GM12878 (cell line): ENCODE measurements around the gene EOMES. TPM values are rescaled to one million over a fixed set of nuclear protein-coding genes. Genes with fewer than 3 reads are reported as not detected.
A peak's percentile ranks its signal among the peaks of the same experiment; 100 is the strongest.

Experiments used
- ATAC-seq: fragments of 200-7000 bp; cut with Tn5 transposase; 3 replicates; pipeline ENCODE4 v1.9.1; 2020; ENCODE audit warnings: mild to moderate bottlenecking, moderate library complexity
- BruUV-seq: library from RNA; stranded (reverse); fragments of 400-500 nt; replicated peaks from 2 replicates; lab custom pipeline; 2021; lab: Mats Ljungman, UMichigan
- CTCF ChIA-PET: fragments of 300-600 bp; sonication (Branson Sonifier 250); formaldehyde crosslinking; extraction: SDS; loops from one replicate; lab custom pipeline; 2021; ENCODE audit warnings: inconsistent platforms; lab: Yijun Ruan, JAX
- POLR2A ChIA-PET: fragments of 350-600 bp; formaldehyde crosslinking; extraction: SDS; loops from one replicate; lab custom pipeline; 2021; ENCODE audit warnings: inconsistent platforms; lab: Charles Lee
- RAD21 ChIA-PET: fragments of 300-600 bp; sonication (Branson Sonifier 250); formaldehyde crosslinking; loops from one replicate; lab custom pipeline; 2023; ENCODE audit warnings: antibody characterized with exemption; ENCODE audit not compliant: unreplicated experiment; lab: Charles Lee
- SMC1A ChIA-PET: fragments of 300-600 bp; sonication (Branson Sonifier 250); formaldehyde crosslinking; loops from one replicate; lab custom pipeline; 2023; ENCODE audit not compliant: unreplicated experiment, uncharacterized antibody; lab: Charles Lee
- DNase-seq: peaks from one replicate; pipeline ENCODE4 v3.0.0-alpha.2; 2011; ENCODE audit warnings: low read depth, low spot score
- FAIRE-seq: peaks from 3 replicates; lab custom pipeline; 2011; peaks lifted over from hg19 to GRCh38; lab: Jason Lieb, UNC
- H2AFZ ChIP-seq: 2 replicates; pipeline ENCODE4 v1.6.0; 2011; ENCODE audit warnings: low read depth, low read length, control low read depth; ENCODE audit not compliant: control insufficient read depth
- H3K27ac ChIP-seq: 2 replicates; pipeline ENCODE4 v1.5.1; 2011; ENCODE audit warnings: control low read depth; ENCODE audit not compliant: control insufficient read depth, insufficient read depth
- H3K27me3 ChIP-seq, 2 experiments: replicated peaks in 1 of 2; 2 replicates each; pipeline versions ENCODE4 v1.6.0 to v1.6.1; 2011; ENCODE audit warnings: low read length in 1 of 2; ENCODE audit not compliant: control insufficient read depth in 2 of 2, insufficient read depth in 2 of 2
- H3K36me3 ChIP-seq, 2 experiments: 2 replicates each; pipeline ENCODE4 v1.5.1; 2011; ENCODE audit warnings: low read length in 1 of 2; ENCODE audit not compliant: control insufficient read depth in 2 of 2, insufficient read depth in 2 of 2
- H3K4me1 ChIP-seq: 2 replicates; pipeline ENCODE4 v1.6.1; 2011; ENCODE audit warnings: mild to moderate bottlenecking, low read length, moderate library complexity, mixed read lengths; ENCODE audit not compliant: control insufficient read depth, insufficient read depth
- H3K4me2 ChIP-seq: 2 replicates; pipeline ENCODE4 v1.6.0; 2011; ENCODE audit warnings: control low read depth; ENCODE audit not compliant: control insufficient read depth, insufficient read depth
- H3K4me3 ChIP-seq: fragments of 200-600 bp; sonication (generic); 2 replicates; pipeline ENCODE4 v1.5.1; 2016
- H3K79me2 ChIP-seq: 2 replicates; pipeline ENCODE4 v1.6.0; 2011; ENCODE audit warnings: low read length; ENCODE audit not compliant: control insufficient read depth, insufficient read depth
- H3K9ac ChIP-seq: 2 replicates; pipeline ENCODE4 v1.8.0; 2011; ENCODE audit warnings: low read length, control low read depth, mixed read lengths; ENCODE audit not compliant: control insufficient read depth, insufficient read depth
- H3K9me3 ChIP-seq: replicated peaks from 3 replicates; pipeline ENCODE4 v1.5.1; 2011; ENCODE audit warnings: mild to moderate bottlenecking, low read length; ENCODE audit not compliant: control insufficient read depth, insufficient read depth
- H4K20me1 ChIP-seq: 2 replicates; pipeline ENCODE4 v1.6.0; 2011; ENCODE audit not compliant: control insufficient read depth, insufficient read depth
- KAT2A ChIP-seq: conservative IDR thresholded peaks from 2 replicates; pipeline ENCODE4 v1.6.1; 2011; ENCODE audit warnings: low read depth, low read length; ENCODE audit not compliant: control insufficient read depth
- NR2C2 ChIP-seq: IDR thresholded peaks from 2 replicates; pipeline ENCODE4 v1.6.1; 2011; ENCODE audit warnings: borderline replicate concordance, low read depth; ENCODE audit not compliant: control insufficient read depth, insufficient read length
- YY1 ChIP-seq: IDR thresholded peaks from 2 replicates; pipeline ENCODE4 v1.6.1; 2011; ENCODE audit warnings: low read depth, mild to moderate bottlenecking, low read length
- ZBED1 ChIP-seq: IDR thresholded peaks from 2 replicates; pipeline ENCODE4 v1.6.1; 2016; ENCODE audit warnings: borderline replicate concordance
- ZNF207 ChIP-seq: fragments of 450-650 bp; IDR thresholded peaks from 2 replicates; pipeline ENCODE4 v1.6.1; 2014; ENCODE audit warnings: antibody characterized with exemption, mild to moderate bottlenecking, borderline replicate concordance
- WGBS: methylation state at CpG from one replicate; pipeline ENCODE4 v1.1.6; 2016; ENCODE audit warnings: low lambda C conversion rate; ENCODE audit not compliant: insufficient replicate concordance, insufficient coverage; ENCODE audit errors: missing lambda C conversion rate; 5-methylcytosine and 5-hydroxymethylcytosine counted together
- in situ Hi-C: fragments of 300-500 bp; cut with MboI; formaldehyde crosslinking; loops from 9 replicates; pipeline ENCODE4 v1.14.3; 2018; ENCODE audit warnings: mixed read lengths
- intact Hi-C: fragments of 100-400 bp; cut with micrococcal nuclease; formaldehyde crosslinking; loops from one replicate; pipeline ENCODE4 v1.14.2; 2022; ENCODE audit not compliant: unreplicated experiment
- polyA plus RNA-seq, 11 experiments: library from polyadenylated mRNA; depleted of rRNA in 4 of 11; unstranded in 6 of 11; stranded (reverse) in 5 of 11; fragments of >200 nt; fragmentation: Nextera tagmentation in 4 of 11; fragmentation: Illumina TruSeq in 1 of 11; extraction: Ambion mirVana in 4 of 11; extraction: Trizol in 1 of 11; gene quantifications; 1 replicate in 1 of 11; 2 replicates in 10 of 11; pipeline versions ENCODE4 v1.2.1 to v1.2.3, GENCODE V29; 2011 to 2016; ENCODE audit warnings: inconsistent platforms in 2 of 11, missing spikeins in 2 of 11, low read depth in 1 of 11
- total RNA-seq, 4 experiments: library from RNA; depleted of rRNA in 3 of 4; stranded (reverse); fragments of >200 nt in 3 of 4; fragmentation: Illumina TruSeq in 1 of 4; extraction: Trizol in 1 of 4; gene quantifications; 2 replicates each; pipeline versions ENCODE4 v1.2.1 to v1.2.3, GENCODE V29; 2013 to 2021
- TF ChIP-seq, protein P1 (sequence below): IDR thresholded peaks from 2 replicates; pipeline ENCODE4 v1.6.1; 2012; ENCODE audit warnings: mild to moderate bottlenecking, low read depth, low read length
- TF ChIP-seq, protein P2 (sequence below): fragments of 450-650 bp; formaldehyde crosslinking; IDR thresholded peaks from 2 replicates; pipeline ENCODE4 v1.4.0; 2020; ENCODE audit warnings: mild to moderate bottlenecking, moderate library complexity
- TF ChIP-seq, protein P3 (sequence below): IDR thresholded peaks from 2 replicates; pipeline ENCODE4 v1.6.1; 2012; ENCODE audit warnings: improper control_type of control experiment, low read depth, low read length; ENCODE audit not compliant: insufficient replicate concordance

The EOMES gene
- total and polyA plus RNA-seq, 10 of the 15 experiments (the other 5 are each of a cell fraction or from before 2014, with no cell fraction given): 1.5 to 178 (median 4.5) TPM

DNA sequence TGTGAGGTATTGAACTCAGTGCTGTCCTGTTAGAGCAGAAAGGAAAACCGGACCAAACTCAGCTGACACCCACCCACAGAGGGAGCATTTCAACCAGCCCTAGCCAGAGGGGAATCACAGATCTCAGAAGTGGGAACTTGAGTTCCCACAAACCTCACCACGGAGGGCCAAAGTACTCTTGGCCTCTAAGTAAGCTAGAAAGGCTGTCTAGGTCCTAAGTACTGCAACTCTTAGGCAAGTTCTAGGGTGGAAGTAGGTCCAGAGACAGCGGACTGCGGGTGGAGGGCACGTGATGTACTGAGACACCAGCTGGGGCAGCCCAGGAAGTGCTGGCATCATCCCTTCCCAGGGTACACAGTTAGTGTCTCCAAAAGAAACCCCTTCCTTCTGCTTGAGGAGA lies 34.1 kb downstream of the EOMES start:
- H3K36me3 ChIP-seq: no peaks in the 10 kb centered on the region
- 58% methylated on average over 5 of the region's 5 CpGs for WGBS
- H2AFZ ChIP-seq: peak overlapping the region; percentile 17; the same call in 1 of the 2 replicates
- no peak for FAIRE-seq
- ChIA-PET CTCF (interaction anchor here (1.0 to 3.8 kb wide), 9 partner anchors 9 to 640 kb away, joined by 3 to 24 read pairs (median 5); partner anchors contain the start of gene EOMES), SMC1A (interaction anchor here (1.0 to 2.1 kb wide), 11 partner anchors 8 to 648 kb away, joined by 3 to 7 read pairs (median 3); no protein-coding TSS in a partner anchor), RAD21 (interaction anchor here (0.7 to 2.0 kb wide), 9 partner anchors 9 to 640 kb away, joined by 3 to 10 read pairs (median 3); no protein-coding TSS in a partner anchor), POLR2A (interaction anchor here (0.7 to 1.0 kb wide), 2 partner anchors 16 to 640 kb away, joined by 3 read pairs; no protein-coding TSS in a partner anchor)
- no peaks in the 10 kb centered on the region for H3K79me2 ChIP-seq
- intact Hi-C loops: no loop called here
- DNase-seq: no peak
- no peak overlapping the region for H3K27ac ChIP-seq
- in situ Hi-C loops: no loop called here
- no TSS peak for BruUV-seq
- no peaks in the 10 kb centered on the region; the same call in 2 of the 3 replicates for H3K9me3 ChIP-seq
- peak; percentile 82 for ATAC-seq
- H3K4me2 ChIP-seq: no peak overlapping the region
- no peaks in the 10 kb centered on the region for H3K4me1 ChIP-seq
- no peaks in the 10 kb centered on the region; a peak in 1 of 4 replicates for H3K27me3 ChIP-seq
- no peak overlapping the region for H3K9ac ChIP-seq
- no peak overlapping the region for H3K4me3 ChIP-seq
- H4K20me1 ChIP-seq: no peaks in the 10 kb centered on the region
- TF ChIP-seq, protein P1, sequence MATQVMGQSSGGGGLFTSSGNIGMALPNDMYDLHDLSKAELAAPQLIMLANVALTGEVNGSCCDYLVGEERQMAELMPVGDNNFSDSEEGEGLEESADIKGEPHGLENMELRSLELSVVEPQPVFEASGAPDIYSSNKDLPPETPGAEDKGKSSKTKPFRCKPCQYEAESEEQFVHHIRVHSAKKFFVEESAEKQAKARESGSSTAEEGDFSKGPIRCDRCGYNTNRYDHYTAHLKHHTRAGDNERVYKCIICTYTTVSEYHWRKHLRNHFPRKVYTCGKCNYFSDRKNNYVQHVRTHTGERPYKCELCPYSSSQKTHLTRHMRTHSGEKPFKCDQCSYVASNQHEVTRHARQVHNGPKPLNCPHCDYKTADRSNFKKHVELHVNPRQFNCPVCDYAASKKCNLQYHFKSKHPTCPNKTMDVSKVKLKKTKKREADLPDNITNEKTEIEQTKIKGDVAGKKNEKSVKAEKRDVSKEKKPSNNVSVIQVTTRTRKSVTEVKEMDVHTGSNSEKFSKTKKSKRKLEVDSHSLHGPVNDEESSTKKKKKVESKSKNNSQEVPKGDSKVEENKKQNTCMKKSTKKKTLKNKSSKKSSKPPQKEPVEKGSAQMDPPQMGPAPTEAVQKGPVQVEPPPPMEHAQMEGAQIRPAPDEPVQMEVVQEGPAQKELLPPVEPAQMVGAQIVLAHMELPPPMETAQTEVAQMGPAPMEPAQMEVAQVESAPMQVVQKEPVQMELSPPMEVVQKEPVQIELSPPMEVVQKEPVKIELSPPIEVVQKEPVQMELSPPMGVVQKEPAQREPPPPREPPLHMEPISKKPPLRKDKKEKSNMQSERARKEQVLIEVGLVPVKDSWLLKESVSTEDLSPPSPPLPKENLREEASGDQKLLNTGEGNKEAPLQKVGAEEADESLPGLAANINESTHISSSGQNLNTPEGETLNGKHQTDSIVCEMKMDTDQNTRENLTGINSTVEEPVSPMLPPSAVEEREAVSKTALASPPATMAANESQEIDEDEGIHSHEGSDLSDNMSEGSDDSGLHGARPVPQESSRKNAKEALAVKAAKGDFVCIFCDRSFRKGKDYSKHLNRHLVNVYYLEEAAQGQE: no peak
- TF ChIP-seq, protein P2, sequence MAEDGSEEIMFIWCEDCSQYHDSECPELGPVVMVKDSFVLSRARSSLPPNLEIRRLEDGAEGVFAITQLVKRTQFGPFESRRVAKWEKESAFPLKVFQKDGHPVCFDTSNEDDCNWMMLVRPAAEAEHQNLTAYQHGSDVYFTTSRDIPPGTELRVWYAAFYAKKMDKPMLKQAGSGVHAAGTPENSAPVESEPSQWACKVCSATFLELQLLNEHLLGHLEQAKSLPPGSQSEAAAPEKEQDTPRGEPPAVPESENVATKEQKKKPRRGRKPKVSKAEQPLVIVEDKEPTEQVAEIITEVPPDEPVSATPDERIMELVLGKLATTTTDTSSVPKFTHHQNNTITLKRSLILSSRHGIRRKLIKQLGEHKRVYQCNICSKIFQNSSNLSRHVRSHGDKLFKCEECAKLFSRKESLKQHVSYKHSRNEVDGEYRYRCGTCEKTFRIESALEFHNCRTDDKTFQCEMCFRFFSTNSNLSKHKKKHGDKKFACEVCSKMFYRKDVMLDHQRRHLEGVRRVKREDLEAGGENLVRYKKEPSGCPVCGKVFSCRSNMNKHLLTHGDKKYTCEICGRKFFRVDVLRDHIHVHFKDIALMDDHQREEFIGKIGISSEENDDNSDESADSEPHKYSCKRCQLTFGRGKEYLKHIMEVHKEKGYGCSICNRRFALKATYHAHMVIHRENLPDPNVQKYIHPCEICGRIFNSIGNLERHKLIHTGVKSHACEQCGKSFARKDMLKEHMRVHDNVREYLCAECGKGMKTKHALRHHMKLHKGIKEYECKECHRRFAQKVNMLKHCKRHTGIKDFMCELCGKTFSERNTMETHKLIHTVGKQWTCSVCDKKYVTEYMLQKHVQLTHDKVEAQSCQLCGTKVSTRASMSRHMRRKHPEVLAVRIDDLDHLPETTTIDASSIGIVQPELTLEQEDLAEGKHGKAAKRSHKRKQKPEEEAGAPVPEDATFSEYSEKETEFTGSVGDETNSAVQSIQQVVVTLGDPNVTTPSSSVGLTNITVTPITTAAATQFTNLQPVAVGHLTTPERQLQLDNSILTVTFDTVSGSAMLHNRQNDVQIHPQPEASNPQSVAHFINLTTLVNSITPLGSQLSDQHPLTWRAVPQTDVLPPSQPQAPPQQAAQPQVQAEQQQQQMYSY (CRISPR knock-in tag): no peak
- TF ChIP-seq NR2C2 (no peak), ZNF207 (no peak), ZBED1 (no peak), YY1 (no peak), KAT2A (no peak)
- TF ChIP-seq, protein P3, sequence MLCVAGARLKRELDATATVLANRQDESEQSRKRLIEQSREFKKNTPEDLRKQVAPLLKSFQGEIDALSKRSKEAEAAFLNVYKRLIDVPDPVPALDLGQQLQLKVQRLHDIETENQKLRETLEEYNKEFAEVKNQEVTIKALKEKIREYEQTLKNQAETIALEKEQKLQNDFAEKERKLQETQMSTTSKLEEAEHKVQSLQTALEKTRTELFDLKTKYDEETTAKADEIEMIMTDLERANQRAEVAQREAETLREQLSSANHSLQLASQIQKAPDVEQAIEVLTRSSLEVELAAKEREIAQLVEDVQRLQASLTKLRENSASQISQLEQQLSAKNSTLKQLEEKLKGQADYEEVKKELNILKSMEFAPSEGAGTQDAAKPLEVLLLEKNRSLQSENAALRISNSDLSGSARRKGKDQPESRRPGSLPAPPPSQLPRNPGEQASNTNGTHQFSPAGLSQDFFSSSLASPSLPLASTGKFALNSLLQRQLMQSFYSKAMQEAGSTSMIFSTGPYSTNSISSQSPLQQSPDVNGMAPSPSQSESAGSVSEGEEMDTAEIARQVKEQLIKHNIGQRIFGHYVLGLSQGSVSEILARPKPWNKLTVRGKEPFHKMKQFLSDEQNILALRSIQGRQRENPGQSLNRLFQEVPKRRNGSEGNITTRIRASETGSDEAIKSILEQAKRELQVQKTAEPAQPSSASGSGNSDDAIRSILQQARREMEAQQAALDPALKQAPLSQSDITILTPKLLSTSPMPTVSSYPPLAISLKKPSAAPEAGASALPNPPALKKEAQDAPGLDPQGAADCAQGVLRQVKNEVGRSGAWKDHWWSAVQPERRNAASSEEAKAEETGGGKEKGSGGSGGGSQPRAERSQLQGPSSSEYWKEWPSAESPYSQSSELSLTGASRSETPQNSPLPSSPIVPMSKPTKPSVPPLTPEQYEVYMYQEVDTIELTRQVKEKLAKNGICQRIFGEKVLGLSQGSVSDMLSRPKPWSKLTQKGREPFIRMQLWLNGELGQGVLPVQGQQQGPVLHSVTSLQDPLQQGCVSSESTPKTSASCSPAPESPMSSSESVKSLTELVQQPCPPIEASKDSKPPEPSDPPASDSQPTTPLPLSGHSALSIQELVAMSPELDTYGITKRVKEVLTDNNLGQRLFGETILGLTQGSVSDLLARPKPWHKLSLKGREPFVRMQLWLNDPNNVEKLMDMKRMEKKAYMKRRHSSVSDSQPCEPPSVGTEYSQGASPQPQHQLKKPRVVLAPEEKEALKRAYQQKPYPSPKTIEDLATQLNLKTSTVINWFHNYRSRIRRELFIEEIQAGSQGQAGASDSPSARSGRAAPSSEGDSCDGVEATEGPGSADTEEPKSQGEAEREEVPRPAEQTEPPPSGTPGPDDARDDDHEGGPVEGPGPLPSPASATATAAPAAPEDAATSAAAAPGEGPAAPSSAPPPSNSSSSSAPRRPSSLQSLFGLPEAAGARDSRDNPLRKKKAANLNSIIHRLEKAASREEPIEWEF: no peak
